Measurements from ENCODE around the gene GRAMD4.

GRCh38 chr22:46703996-46704370, 83.8 kb downstream of the GRAMD4 start:
- TF ChIP-seq CTCF (IDR thresholded peaks at IDR 0.05; ENCODE audit: low read depth, low read length, poor library complexity, severe bottlenecking) = no peak
- TF ChIP-seq EZH2phosphoT487 (IDR thresholded peaks at IDR 0.05; ENCODE audit: borderline replicate concordance, low read length) = no peak
